Measurements from ENCODE around the gene TMEM245.
"Not testable (repeated sequence)": the region's sequence is repeated elsewhere in the genome, so short reads cannot be mapped to it uniquely, and the experiment has no call there.

Gene TMEM245

DNA sequence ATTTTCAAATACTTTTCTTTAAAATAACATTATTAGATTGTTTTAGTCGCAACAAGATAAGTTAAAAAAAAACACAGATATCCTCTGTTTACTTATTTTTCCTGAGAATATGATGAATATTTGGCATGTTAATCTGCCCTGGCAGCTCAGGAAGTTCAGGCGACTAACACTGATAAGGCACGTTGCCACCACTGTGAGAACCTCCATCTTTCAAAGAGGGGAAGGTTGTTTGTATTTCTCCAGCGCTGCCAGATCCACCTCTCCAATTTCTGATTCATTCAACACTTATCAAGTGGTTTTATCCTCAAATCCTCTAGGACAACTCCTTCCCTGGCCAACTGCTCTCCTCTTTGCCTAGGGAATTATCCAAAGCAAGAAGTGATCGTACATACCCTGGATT lies 128.3 kb downstream of the TMEM245 start:
- DNase-seq (ENCODE audit: low read depth): no peak

GRCh38 chr9:108983885-108984284 lies 135.9 kb downstream of the TMEM245 start:
- DNase-seq (ENCODE audit: low read depth): no peak

DNA sequence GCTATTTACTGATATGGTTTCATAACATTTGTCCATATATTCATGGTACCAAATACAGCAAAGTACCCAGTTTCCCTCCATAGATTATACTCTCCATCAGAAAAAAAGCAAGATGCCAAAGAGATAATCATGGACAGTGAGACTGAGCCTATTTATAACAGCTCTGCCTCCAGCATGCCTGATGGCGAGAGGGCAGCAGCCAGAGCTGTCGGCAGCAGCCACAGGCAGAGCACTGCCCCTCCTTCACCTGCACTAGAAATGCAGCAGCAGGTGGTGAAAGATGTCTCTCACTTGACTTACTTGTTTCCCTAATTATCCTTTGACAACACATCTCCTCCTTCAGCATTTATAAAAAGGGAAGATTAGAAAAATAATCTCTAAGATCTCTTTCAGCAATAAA lies 138.9 kb downstream of the TMEM245 start:
- no peak for DNase-seq (ENCODE audit: low read depth)

GRCh38 chr9:108978205-108978604 lies 141.5 kb downstream of the TMEM245 start:
- DNase-seq (ENCODE audit: low read depth): no peak

DNA sequence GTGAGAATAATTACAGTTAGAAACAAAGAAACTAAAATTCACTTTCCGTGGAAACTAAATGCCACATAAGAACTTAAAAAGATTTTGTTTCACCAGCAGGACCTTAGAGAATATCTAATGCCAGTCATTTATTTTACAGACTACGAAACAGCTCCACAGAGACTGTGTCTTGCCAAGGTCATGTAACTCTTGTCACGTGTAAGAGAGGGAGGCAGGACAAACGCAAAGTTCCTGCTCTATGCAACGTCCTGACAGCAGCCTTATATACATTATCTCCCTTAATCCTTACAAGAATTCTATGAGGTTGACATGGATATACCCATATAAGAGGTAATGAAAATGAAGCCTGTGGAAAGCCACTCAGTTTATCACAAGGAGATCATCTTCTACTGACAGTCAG lies 145.9 kb downstream of the TMEM245 start:
- no peak for DNase-seq (ENCODE audit: low read depth)

DNA sequence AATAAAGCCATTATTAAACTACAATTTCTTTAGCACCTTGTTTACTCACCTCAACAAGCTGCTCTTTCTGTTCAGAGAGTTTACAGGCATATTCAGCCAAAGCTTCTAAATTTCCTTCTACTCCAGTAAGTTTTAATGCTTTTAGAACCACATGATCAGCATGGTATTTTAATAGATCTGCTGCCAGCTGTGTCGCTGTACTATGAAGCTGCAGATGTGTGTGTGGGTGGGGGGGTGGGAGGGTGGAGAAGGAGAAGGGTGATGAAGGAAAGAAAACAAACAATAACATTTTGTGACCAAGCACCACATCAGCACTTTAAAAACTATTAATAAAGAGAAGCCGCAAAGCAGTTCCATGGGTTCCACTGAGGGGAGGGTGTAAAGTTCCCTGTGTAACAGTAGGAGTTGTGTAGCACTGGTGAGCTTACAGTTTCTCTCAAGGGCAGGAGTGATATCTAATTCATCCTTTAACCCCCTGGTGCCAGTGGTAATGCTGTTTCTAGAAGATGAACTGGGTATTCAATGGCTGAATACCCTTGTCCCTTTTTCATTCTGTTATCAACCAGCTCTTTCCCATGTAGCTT lies 147.0 kb downstream of the TMEM245 start:
- DNase-seq (ENCODE audit: low read depth): no peak

- DNase-seq (ENCODE audit: low read depth): no peak
These were observed 147.6 kb downstream of the TMEM245 start for GRCh38 chr9:108972186-108972585.

DNA sequence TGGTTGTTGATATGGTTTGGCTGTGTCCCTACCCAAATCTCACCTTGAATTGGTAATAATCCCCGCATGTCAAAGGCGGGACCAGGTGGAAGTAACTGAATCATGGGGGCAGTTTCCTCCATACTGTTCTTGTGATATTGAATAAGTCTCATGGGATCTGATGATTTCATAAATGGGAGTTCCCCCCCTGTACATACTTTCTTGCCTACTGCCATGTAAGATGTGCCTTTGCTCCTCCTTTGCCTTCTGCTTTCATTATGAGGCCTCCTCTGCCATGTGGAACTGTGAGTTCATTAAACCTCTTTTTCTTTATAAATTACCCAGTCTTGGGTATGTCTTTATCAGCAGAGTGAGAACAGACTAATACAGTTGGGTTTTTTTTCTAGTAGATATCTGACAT lies 148.4 kb downstream of the TMEM245 start:
- DNase-seq (ENCODE audit: low read depth): not testable (repeated sequence)

DNA sequence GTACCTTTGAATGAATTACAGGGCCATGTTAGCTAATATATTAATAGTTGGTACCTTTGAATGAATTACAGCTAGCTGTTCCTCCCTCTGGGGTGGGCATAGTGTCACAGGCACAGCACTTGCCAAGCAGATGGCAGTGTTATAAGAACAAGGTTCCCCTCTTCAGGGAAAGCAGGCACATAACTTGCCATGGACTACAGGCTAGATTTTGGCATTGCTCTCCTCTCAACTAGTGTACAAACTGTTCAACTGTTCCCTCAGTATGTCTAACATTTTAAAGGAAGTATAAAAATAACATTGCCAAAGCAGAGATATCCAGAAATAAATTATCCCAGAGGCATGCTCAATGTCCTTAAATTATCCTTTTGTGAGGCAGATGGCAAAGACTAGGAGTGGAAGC lies 151.8 kb downstream of the TMEM245 start:
- DNase-seq (ENCODE audit: low read depth): no peak

Data from GM04504 (cell line).